HK-2 (cell line): Measurements from ENCODE around the gene MAPKAP1.

Source experiments
- DNase-seq: peaks from one replicate; pipeline ENCODE4 v3.0.0-alpha.2; 2018; ENCODE audit not compliant: unreplicated experiment

MAPKAP1 gene

DNA sequence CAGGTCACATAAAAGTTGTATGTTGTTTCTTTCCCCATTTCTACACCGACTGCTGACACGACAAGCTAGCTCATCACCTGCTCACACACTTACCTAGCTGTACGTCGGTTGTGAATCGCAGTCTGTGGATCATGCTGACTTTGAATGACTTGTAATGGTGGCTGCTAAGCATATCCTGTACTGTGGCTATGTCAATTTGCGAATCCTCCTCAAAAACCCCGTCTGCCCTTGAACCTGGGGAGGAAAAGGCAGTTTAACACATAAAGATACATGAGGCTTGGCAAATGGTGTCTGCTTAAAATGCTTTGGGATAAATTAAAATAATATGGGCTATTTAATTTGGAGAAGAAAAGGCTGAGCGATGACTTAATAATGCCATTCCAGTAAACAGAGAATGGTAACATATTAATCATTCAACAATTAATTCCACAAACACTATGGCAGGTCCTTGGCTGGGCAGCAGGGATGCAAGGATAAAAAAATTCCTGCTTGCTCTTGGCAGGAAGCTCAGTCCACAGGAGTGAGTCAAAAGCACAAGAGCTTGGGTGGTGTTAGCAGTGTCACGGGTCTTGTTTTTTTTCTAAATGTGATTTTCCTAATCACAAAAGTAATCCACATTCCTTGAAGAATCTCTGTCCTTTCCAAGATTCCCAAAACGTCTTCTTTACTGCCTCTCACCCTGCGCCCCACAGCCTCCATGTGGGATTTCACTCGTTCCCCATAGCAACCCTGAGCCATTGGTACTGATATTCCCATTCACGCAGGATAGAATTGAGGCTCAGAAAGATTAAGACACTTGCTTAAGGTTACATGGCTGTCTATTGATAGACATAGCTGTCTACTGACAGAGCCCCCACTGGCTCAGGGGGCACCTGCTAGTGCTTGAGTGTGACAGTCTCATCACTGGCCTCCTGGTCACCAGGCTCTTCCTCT is 222.4 kb downstream of the MAPKAP1 start:
- DNase-seq = peak; percentile 16

DNA sequence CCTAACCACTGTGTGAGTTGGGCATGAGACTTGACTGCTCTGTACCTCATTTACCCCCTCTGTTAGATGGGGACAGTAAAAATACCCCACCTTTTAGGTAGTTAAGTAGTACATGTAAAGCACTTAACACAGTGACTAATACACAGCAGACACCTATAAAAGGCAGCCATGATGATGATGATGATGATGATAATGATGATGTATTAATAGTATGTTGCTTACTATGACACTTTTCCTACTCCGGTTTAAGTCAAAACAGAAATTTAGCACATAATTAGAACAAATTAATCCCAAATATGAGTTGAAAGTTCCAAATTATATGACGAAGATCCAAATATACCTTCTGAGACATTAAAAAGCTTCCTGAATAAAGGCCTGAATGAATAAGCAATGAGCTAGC is 223.3 kb downstream of the MAPKAP1 start:
- DNase-seq = no peak

DNA sequence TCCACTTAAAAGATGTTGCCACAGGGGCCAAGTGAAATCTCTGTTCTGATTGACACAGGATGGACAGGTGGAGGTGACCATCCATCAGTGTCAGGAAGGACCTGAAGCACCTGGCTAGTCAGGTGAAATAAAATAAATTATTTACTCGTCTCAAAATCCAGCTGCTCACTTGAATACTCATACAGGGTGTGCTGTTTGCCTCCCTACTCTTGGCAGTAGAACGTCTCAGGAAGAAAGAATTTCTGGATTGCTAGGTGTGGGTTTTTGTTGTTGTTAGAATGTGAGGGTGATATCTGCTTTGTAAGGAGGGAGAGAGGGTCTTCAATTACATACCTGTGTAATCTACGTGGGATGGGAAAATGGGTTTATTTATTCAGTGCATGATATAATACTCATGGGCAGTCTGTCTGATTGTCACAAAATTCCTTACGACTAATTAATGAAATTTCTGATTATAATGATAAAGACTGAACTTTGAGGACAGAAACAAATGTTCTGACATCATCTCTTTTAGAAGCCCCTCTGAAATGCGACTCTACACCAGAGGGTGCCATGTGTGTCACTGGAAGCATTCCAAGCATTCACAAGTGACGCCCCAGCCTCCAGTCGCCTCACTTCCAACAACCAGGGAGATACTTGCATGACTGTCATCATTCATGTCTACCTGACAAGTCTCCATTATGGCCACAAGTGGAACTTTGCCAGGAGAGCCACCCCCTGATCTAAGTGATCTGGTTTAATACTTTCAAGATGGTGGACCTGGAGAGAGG is 227.0 kb downstream of the MAPKAP1 start:
- DNase-seq = no peak

DNA sequence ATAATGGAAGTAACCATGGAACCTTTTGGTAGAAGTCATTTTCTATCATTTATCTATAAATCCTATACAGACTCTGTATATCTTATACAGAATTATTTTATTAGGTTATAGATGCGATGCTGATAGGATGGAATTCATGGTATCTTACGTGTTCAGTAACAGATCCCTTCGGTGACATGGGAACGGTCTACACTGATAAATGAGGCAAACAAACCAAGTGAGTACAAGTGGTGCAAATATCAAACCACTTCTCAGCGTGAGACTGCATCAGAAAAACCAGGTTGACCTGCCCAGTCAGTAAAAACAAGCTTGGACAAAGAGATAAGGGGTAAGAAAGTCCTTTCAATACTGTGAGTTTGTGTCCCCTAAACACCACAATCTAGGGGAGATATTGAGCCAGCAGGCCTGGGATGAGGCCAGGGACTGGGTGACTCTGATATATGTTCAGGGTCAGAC is 229.9 kb downstream of the MAPKAP1 start:
- no peak for DNase-seq

DNA sequence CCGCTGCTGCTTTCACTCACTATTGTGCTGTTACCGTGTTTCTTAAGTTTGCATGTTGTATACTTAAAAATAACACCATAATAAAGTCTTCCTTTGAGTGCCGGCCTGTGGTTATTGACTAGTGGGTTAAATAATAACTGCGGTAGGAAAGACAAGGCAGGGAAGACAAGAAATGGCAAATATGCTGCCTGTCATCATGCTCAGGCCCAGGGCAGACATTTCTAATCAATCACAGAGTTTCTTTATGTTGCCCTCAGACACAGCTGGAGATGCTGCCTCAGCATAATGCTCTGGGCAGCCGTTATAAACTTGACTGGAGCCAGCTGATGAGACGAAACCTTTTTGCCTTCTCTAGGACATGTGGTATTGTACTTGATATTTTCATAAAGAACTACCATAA is 230.4 kb downstream of the MAPKAP1 start:
- DNase-seq = no peak

DNA sequence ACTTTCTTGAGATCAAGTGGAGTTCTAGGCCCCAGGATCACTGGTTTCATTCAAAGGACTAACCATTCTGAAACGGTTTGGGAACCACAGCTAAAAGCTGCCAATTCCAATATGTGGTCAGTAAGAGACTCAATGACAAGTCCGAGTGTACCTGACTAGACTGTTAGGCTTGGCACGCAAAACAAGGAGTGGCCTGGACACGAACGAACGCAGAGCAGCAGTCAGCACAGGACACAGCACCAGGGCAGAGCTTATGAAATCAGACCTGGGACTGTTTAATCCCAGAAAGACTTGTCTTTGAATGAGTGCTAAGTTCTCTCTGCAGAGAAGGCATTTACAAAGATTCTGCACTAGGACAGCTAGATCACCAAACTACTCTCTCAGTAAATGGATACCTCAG is 231.6 kb downstream of the MAPKAP1 start:
- DNase-seq = no peak

DNA sequence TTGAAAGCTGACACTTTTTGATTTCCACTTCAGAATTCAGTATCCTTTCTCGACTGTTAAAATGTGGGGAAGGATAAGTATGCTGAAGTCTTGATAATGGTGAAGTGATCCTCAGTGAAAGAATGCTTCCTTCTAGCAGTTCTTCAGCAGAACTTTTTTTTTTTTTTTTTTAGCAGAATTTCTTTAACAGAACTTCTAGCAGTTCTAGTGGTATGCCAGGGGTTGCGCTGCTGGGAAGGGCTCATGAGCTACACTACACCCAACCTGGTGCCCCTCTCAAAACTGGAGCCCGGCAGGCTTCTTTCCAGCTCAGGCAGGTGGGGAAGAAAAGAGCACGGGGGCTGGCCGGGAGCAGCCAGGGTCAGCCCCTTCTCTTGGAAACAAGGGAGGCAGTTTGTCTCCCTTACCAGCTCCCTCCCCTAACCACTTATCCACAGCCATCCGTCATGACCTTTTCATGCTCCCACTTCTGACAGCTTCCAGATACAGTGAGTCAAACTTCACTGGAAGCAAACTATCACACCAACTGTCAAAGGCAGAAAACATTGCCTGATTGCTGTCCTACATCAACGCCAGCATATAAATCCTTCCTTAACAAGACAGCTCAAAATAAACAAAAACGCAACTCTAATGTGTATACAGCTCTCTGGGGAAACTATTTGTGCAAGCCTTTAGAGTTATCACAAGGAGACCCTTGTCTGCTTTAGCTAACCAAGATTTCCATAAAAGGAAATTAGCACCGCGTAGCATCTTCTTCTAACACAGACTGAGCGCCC is 233.9 kb downstream of the MAPKAP1 start:
- no peak for DNase-seq

DNA sequence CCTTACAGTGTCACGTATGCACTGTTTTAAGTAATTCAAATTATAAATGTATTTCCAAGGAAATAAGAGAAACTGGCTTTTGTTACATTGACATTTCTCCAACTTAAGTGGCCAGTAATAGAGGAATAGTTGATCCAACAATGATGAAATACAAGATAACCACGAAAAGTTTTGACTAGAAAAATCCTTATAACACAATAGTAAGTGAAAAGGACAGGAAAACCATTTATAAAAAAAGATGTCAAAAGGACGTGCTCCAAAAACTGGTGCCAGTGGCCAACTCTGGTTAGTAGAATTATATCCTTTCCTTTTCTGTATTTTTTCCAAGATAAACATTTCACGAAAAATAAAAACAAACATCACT is 234.5 kb downstream of the MAPKAP1 start:
- DNase-seq = no peak

DNA sequence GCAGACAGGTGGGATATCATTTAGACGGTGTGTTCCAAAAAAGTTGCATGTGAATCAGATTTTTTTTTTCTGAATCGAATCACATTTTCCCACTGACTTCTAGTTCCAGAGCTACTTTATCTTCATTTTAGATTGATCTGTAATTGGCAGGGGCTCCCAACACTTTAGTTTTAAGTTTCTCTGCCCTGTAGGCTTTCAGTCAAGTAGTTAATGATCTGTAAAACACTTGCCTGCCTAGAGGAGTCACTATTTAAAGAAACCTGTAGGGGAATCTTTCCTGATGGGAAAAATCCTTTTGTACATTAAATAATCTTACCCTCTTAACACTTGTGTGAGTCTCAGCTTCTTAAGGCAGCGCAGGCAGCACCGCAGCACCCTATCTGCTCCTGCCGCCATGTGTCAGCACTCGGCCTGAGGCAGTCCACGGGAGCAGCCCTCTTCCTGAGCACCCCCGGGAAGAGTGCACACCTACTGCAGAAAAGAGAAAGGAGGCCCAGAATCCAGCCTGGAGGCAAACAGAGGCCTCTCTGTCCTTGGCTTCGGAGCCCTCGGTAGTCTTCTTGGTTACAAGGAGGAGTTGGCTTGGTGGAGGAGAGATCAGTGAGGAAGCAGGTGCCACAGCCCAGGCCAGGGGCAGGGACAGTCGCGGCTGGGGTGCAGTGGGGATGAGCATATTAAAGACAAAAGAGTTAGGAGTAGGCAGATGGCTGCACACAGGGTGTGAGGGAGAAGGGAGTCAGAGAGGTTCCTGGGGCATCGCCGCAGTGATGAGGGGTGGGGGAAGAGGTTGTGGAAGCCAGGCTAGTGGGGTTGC is 236.0 kb downstream of the MAPKAP1 start:
- DNase-seq = no peak

DNA sequence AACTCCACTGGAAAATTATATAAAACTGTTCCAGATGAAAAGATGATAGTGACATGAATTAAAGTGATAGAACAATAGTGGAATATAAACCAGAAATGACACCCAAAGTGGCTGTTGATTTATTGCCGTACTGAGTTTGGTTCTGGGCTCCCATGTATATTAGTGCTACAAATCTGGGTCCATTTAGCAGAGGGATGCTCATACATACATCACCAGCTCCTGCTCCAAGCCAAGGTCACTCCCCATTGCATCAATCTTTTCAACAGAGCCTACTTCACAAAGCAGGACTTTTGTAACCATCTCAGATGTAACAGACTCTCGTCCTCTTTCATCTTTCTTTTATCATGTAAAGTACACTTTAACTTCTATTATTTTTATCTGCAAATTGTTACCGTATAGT is 236.8 kb downstream of the MAPKAP1 start:
- DNase-seq = no peak

DNA sequence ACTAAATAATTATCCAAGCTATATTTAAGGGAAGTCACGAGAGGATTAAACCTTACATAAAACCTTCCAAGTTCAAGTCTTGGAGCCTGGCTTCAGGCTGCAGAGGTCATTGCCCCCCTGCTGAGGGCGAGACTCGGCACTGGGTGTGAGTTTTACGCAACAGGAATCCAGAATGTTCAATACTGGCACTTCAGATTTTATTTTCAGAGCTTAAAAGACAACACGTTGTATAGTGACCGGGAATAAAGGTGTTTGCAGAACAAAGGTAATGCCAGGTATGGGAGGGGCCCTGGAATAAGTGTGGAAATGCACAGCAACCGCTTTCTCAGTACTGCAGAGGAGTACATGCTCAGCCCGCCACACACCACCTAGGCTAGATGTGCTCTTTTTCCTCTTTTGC is 238.4 kb downstream of the MAPKAP1 start:
- DNase-seq = no peak

DNA sequence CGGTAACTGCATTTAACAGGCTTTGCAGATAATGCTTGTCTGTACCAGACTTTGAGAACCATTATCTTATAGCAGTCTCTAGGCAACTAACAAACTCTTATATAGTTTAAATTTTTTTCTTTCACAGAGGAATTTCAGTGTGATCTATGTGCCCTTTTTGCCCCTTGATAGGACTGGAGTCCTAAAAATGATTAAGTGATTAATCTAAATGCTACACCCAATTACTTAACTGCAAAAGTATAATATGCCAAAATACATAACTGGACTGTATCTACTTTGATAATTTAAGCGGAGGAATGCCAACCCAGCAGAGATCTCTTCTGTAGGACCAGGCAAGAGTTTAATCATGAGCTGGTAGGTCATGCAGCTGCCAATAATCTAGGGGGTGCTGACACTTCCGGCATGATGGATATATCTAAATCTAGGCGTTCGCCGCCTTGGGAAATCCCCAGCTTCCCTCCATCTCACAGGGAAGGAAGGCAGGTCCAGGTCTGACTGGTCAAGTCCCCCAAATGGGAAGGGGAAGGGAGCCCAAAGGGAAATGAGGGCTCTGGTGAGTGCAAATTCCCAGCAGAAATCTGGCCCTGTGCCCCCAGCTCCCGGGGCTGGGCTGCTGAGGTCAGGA is 239.8 kb downstream of the MAPKAP1 start:
- no peak for DNase-seq

DNA sequence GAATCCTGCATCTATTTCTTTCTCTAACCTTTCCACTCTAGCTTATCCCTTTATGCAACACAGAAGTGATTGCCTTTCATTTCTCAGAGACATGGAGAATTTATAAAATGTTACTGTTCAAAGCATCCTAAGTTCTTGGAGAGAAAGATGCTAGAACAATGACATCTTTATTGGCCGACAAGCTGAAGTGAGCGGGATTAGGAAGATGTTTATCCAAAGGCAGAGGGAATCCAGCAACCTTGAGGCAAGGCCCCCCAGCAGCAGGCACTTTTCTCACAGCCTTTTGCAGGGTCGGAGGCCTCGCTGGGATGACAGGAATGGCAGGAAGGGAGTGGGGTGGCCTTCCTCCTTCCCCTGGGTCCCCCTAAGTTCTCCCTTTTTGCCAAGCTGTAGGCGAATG is 240.6 kb downstream of the MAPKAP1 start:
- DNase-seq = no peak

DNA sequence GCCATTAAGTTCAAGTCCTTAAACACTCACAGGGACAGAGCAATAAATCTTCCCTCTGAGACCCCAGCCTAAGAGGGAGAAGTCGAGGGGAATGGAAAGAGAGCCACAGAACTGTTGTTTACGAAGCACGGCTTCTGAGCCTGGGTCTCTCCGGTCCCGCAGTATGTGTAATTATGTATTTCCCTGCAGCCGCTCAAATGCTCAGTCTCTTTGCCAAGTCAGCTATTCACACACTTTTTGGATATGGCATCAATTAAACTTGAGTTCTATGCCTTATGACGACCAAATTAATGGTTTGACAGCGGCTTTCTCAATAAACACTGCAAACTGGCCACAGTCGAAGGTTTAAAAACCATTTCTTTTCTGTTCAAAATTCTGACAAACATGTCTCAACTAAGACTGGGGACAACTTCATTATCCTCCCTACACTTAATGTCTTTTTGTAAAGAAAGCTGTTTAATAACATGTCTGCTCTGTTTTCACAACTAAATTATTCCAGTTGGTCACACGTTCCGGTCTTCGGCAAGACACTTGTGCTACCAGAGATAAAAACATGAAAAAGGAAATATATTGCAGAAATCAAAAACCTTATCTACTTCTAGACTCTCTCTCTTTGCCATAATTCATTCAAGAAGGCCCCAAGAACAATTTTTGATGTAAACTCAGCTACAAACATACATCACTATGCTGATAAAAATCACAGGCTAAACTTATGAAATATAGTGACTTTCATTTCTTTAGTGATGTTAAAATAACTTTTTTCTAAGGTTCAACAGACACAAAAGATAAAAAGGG is 242.2 kb downstream of the MAPKAP1 start:
- DNase-seq = no peak

DNA sequence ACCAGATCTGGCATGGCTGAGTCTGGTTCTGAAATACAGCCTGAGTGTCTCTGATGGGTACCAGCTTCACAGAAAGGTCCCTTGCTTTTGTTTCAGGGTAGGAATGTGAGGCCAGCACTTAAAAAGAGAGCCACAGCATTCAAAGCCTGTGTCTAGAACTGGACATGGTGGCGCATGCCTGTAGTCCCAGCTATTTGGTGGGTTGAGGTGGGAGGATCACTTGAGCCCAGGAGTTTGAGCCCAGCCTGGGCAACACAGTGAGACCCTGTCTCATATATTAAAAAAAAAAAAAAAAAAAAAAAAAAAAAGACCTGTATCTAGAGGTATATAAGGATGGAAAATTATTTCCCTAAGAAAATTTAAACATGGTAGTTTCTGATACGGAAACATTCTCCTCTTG is 243.1 kb downstream of the MAPKAP1 start:
- no peak for DNase-seq

DNA sequence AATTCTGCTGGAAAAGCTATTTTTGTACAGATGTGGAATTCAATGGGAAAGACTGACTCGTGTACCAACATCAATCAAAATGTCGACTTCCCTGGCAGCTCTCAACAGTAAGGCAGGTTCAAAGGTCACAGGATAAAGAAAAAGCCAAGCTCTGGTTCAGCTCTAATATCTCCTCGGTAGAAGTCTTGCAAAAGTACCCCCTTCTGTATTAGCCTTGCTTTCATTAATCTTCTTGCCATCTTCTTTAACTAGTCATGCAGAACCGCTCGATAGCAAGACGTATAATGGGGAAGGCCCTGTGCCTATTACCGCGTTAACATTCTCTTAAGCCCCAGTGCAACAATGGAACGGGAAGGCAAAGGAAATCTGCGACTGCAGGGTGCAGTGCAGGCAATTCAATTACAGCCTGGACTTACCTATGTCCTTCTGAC is 244.1 kb downstream of the MAPKAP1 start:
- DNase-seq = no peak

DNA sequence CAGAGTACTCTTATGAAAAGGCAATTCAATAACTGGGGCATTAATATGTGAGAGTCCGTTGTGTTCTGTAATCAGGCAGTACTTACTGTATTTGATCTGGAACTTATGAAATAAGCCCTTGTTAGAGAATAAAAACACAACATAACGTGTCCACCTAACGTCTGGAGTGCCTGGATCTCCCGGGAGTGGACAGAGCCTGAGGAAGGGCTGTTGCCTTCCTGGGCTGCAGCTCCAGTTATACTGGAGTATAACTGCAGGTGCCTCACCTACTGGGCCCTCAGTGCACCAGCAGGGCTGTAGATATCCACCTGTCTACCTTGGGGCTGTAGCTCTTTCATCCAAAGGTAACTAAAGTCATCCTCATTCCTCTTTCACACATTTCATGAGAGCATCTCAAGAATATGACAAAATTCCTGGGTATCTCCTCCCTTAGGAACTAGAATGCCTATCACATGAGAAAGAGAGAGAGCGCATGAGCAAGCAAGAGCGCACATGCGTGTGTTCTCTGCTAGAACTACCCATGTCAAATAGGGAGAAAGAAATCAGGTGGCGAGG is 245.3 kb downstream of the MAPKAP1 start:
- no peak for DNase-seq

DNA sequence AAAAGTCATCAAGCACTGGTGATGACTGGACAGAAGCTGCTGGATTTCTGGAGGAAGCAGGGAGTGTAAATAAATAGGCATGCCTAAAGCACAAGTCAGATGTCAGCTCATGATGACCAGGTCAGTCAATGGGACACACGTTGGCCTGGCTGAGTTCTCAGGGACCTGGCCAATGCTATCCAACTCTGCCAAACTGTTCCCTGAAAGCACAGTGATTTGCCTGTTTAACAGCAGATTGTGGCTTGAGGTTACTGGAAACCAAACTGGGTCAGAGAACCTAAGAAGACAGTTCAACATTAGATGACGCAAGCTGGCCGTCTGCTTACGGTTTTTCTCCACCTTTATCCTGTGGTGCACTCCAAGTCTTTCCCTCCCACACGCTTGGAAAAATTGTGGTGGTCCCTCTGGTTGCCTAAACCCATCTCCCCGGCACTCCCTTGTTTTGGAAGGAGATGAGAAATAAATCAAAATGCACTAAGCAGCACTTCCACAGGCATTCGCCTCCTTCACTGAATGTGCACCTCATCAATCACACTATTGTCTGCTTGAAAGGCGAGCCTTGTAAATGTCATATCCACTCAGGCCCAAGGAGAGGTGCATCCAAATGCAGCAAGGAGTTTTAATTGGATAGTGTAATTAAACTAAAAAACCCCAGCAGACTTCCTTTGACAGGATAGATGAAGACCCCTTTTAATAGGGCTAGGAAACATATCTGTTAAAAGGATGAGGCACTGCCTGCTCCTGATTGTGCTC is 245.9 kb downstream of the MAPKAP1 start:
- DNase-seq = no peak

DNA sequence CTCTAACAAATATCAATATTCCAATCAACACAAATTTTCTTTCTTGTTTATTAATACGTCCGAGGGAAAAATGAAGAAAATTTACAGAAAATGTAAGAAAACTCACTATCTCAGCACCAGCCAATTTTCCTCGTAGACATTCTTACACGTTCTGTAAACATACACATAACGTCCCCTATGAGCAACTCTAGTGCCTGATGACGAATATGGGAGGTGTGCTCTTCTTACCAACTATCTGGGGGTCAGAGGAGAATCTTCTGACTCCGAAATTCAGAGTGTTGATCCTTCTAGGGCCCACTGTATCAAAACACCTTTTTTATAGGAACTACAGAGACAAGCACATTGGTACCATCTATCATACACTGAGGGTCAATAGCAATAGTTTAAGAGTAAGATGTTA is 246.7 kb downstream of the MAPKAP1 start:
- DNase-seq = no peak
